Testis (tissue), 3 donors: ENCODE measurements around the gene FOSL1. TPM values are rescaled to one million over a fixed set of nuclear protein-coding genes. Genes with fewer than 3 reads are reported as not detected.

ENCODE experiments used
- DNase-seq: peaks from one replicate; pipeline ENCODE4 v3.0.0-alpha.2; 2019
- H3K27ac ChIP-seq, 2 donors: fragments of 200-600 bp; sonication (generic); one replicate each; pipeline ENCODE4 v1.5.1; 2019
- H3K27me3 ChIP-seq: fragments of 200-600 bp; sonication (generic); one replicate; pipeline ENCODE4 v1.5.1; 2019
- H3K36me3 ChIP-seq: fragments of 200-600 bp; sonication (generic); one replicate; pipeline ENCODE4 v1.5.1; 2017; ENCODE audit warnings: low read depth; ENCODE audit errors: missing control alignments
- H3K4me1 ChIP-seq: fragments of 200-600 bp; sonication (generic); one replicate; pipeline ENCODE4 v1.5.1; 2019
- H3K4me3 ChIP-seq, 2 donors: fragments of 200-600 bp; sonication (generic); one replicate each; pipeline ENCODE4 v1.5.1; 2017 to 2019
- H3K9me3 ChIP-seq: fragments of 200-600 bp; sonication (generic); one replicate; pipeline ENCODE4 v1.5.1; 2017
- POLR2A ChIP-seq: fragments of 450-650 bp; IDR thresholded peaks from one replicate; pipeline ENCODE4 v1.6.1; 2017; ENCODE audit warnings: antibody characterized with exemption, mild to moderate bottlenecking, moderate library complexity
- WGBS, 2 donors: methylation state at CpG; one replicate each; pipeline ENCODE4 v1.1.5; 2018; 5-methylcytosine and 5-hydroxymethylcytosine counted together
- intact Hi-C: fragments of 100-400 bp; cut with DNase I; formaldehyde crosslinking; loops from one replicate; pipeline ENCODE4 v1.15.1; 2023; ENCODE audit warnings: low total_unique reads
- polyA plus RNA-seq: library from polyadenylated mRNA; stranded (reverse); fragments of 350-450 nt; fragmentation: Illumina TruSeq; extraction: RNeasy Lipid Tissue Mini Kit (QIAGEN cat#74804); gene quantifications from one replicate; pipeline ENCODE4 v1.2.3, GENCODE V29; 2014; ENCODE audit warnings: low read depth, low replicate concordance; ENCODE audit not compliant: insufficient read depth
- total RNA-seq, 2 donors: library from RNA; depleted of rRNA; stranded (reverse); fragments of >200 nt; gene quantifications; one replicate each; pipeline ENCODE4 v1.2.3, GENCODE V29; 2016
- TF ChIP-seq, protein P1 (sequence below), 3 experiments: fragments of 450-650 bp in 2 of 3; fragments of 200-600 bp in 1 of 3; sonication (generic) in 1 of 3; IDR thresholded peaks; one replicate each; pipeline ENCODE4 v1.5.1; 2016 to 2019; ENCODE audit warnings: antibody characterized with exemption in 3 of 3, mild to moderate bottlenecking in 2 of 3, moderate library complexity in 1 of 3

The FOSL1 gene
- total and polyA plus RNA-seq, 3 donors from 2014 or later = 1.7 to 2.0 (median 1.7) TPM

DNA sequence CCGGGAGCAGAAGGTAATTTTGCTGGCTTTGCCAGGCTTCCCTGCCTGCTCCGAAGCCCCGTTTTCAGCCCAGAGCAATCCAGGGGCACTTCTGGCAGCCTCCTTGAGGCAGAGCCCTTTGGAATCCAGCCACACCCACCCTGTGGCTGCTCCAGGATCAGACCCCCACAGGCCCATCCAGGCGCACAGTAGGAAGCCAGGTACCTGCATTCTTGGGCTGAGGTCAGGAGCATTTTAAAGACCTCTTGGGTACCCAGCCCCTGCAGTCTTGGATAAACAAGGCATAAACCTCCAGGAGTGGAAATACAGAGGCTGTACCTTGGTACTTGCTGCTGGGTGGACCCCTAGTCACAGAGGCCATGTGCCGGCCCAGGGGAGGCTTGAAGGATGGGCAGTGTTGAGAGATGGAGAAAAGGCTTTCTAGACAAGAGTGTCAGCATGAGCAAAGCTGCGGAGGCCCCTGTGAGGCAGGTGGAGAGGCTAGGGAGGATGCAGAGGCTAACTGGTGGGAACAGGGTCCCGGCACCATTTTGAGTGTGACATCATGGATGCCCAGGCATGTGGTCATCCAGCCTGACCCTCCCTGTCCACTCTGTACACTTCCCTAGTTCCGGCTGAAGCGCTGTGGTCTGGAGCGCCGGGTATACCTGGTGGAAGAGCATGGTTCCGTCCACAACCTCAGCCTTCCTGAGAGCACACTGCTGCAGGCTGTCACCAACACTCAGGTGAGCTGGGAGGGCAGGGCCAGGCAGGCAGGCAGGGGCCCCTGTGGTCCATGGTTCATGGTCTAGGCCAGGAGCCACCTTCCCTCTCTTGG lies 36.1 kb downstream of the FOSL1 start:
- Histone ChIP-seq H3K9me3 (no peaks in the 10 kb centered on the region), H3K27ac (no peak overlapping the region), H3K36me3 (no peaks in the 10 kb centered on the region), H3K4me3 (no peak overlapping the region), H3K27me3 (no peaks in the 10 kb centered on the region), H3K4me1 (peaks cover 7% of the 10 kb centered on the region)
- no peak for DNase-seq
- intact Hi-C loops = no loop called here
- TF ChIP-seq POLR2A = no peak
- TF ChIP-seq, protein P1, sequence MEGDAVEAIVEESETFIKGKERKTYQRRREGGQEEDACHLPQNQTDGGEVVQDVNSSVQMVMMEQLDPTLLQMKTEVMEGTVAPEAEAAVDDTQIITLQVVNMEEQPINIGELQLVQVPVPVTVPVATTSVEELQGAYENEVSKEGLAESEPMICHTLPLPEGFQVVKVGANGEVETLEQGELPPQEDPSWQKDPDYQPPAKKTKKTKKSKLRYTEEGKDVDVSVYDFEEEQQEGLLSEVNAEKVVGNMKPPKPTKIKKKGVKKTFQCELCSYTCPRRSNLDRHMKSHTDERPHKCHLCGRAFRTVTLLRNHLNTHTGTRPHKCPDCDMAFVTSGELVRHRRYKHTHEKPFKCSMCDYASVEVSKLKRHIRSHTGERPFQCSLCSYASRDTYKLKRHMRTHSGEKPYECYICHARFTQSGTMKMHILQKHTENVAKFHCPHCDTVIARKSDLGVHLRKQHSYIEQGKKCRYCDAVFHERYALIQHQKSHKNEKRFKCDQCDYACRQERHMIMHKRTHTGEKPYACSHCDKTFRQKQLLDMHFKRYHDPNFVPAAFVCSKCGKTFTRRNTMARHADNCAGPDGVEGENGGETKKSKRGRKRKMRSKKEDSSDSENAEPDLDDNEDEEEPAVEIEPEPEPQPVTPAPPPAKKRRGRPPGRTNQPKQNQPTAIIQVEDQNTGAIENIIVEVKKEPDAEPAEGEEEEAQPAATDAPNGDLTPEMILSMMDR (IDR thresholded peaks at IDR 0.05) = no peak
- WGBS, 2 donors = 73 to 85% methylated on average over 10 to 12 of the region's 12 CpGs

GRCh38 chr11:65862941-65863888 lies 37.0 kb downstream of the FOSL1 start:
- Histone ChIP-seq H3K36me3 (no peaks in the 10 kb centered on the region), H3K4me3 (no peak overlapping the region), H3K4me1 (peaks cover 7% of the 10 kb centered on the region), H3K9me3 (no peaks in the 10 kb centered on the region), H3K27me3 (no peaks in the 10 kb centered on the region), H3K27ac (no peak overlapping the region)
- 86 to 88% methylated on average over 24 of the region's 24 CpGs for WGBS, 2 donors
- intact Hi-C loops = no loop called here
- DNase-seq = no peak
- TF ChIP-seq POLR2A = no peak

DNA sequence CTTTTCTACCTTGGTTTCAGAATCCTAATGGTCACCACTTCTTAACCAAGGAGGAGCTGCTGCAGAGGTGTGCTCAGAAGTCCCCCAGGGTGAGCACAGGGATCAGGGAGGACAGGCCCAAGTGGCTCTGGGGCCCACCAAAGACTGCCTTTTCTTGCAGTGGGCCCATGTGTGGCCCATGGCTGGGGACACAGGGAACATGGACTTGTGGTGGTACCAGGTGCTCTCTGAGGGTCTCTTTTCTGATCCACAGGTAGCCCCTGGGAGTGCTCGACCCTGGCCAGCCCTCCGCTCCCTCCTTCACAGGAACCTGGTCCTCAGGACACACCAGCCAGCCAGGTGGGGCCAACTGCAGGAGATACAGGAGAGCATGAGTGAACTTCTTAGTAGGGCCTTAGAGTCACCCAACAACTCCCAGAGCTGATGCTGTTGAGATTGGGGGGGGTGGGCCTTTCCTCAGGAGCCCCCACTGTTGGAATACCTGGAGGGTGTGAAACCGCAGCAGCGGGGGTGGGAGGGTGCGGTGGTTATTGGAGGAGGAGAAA lies 37.9 kb downstream of the FOSL1 start:
- no peak for DNase-seq
- TF ChIP-seq, protein P1 (IDR thresholded peaks at IDR 0.05) = no peak
- TF ChIP-seq POLR2A = no peak
- H3K27me3 ChIP-seq = no peaks in the 10 kb centered on the region
- H3K27ac ChIP-seq = no peak overlapping the region
- H3K9me3 ChIP-seq = no peaks in the 10 kb centered on the region
- intact Hi-C loops = no loop called here
- no peaks in the 10 kb centered on the region for H3K36me3 ChIP-seq
- WGBS, 2 donors = 78 to 95% methylated on average over 4 to 5 of the region's 5 CpGs
- H3K4me3 ChIP-seq = no peak overlapping the region
- H3K4me1 ChIP-seq = peaks cover 7% of the 10 kb centered on the region

GRCh38 chr11:65861533-65862183 lies 38.5 kb downstream of the FOSL1 start:
- intact Hi-C loops = no loop called here
- Histone ChIP-seq H3K36me3 (no peaks in the 10 kb centered on the region), H3K9me3 (no peaks in the 10 kb centered on the region), H3K27ac (no peak overlapping the region), H3K4me1 (peaks cover 7% of the 10 kb centered on the region), H3K27me3 (no peaks in the 10 kb centered on the region), H3K4me3 (peak overlapping the region in 1 of 2 donors; percentile 85)
- no peak for DNase-seq
- WGBS, 2 donors = 73 to 83% methylated on average over 5 to 13 of the region's 13 CpGs
- TF ChIP-seq POLR2A = no peak
- TF ChIP-seq, protein P1 (IDR thresholded peaks at IDR 0.05) = no peak
